Dedifferentiated amniotic fluid mesenchymal stem cell (primary cell): ENCODE data around the gene TMPRSS3.
"Not testable (repeated sequence)": the region's sequence is repeated elsewhere in the genome, so short reads cannot be mapped to it uniquely, and the experiment has no call there.

ENCODE experiments used
- DNase-seq: peaks from one replicate; pipeline ENCODE4 v3.0.0-alpha.2; 2016; ENCODE audit errors: extremely low spot score

TMPRSS3 gene

DNA sequence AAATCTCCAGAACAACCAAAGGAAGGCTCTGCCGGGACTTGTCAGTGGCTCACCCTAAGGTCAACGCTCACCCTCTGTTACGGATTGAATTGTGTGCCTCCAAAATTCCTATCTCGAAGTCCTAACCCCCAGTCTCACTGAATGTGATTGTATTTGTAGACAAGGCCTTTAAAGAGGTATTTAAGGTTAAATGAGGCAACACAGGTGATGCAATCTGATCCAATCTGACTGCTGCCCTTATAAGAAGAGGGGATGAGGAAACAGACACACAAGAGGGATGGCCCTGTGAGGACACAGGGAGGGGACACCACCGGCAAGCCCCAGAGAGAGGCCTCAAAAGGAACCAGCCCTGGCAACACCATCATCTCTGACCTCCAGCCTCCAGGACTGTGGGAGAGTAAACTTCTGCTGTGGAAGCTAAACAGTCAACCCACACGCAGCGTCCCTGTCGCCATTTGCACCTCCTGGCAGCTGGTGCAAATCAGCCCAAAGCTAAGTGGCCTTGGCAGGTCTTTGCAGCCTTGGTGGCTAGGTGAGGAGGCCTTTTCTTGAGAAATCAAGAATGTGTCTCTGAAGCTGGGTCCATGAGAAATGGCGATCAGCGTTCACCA is 32.1 kb upstream of the TMPRSS3 start:
- DNase-seq = no peak

DNA sequence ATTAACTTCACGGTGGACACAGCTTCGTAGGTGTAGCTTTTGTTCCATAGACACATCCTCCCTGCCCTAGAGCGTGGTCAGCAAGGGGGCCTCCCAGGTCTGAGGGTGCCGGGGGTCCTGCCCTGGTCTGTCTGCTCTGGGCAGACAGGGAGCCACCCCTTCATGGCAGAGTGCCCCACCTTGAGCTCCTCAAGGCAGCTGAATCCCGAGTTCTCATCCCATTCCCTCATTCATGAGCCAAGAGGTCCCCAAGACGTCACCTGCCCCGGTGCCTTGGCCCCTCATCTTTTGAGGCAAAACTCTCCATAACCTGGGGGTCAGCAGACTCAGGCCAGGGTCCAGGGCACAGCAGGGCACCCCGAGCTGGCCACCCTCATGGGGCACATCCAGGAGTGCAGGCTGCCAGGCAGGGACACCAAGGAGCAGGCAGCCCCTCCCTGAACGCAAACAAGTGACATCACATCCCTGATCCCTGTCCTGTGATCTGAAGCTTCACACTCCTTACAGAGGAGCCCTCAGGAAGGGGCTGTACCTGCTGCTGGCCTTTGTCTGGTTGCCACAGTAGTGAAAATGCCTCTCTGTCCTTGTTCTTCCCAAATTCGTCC is 31.1 kb upstream of the TMPRSS3 start:
- DNase-seq = no peak

DNA sequence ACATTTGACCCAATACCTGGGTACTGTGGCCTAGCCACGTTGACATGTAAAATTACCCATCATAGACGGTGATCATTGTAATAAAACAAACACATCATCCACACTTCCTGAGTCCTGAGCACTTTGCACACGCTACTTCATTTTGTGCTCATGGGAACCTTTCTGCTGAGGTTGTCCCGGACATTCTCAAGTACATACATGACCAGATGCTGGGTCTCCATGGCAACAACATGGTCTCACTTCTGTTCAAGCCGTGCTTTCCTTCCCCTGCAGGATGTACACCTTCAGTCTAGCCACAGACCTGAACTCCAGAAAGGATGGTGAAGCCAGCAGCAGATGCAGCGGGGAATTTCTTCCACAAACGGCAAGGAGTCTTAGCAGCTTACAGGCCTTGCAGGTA is 30.6 kb upstream of the TMPRSS3 start:
- DNase-seq = no peak

DNA sequence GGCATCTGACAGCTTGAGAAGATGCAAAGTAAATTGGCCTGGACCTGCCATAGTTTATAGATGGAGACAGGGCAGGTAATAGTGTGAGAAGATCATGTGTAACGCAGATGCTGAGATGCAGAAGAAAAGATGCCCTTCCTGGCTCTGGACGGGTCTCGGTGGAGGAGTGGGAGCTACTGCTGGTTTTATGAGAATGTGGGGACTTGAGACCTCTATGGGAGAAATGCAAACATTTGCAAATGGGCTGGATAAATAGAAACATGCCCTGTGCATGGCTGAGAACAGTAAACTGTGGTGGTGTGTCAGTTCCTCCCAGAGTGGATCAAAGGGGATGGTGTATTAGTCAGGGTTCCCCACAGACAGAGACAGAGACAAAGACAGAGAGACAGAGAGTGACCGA is 29.7 kb upstream of the TMPRSS3 start:
- no peak for DNase-seq

DNA sequence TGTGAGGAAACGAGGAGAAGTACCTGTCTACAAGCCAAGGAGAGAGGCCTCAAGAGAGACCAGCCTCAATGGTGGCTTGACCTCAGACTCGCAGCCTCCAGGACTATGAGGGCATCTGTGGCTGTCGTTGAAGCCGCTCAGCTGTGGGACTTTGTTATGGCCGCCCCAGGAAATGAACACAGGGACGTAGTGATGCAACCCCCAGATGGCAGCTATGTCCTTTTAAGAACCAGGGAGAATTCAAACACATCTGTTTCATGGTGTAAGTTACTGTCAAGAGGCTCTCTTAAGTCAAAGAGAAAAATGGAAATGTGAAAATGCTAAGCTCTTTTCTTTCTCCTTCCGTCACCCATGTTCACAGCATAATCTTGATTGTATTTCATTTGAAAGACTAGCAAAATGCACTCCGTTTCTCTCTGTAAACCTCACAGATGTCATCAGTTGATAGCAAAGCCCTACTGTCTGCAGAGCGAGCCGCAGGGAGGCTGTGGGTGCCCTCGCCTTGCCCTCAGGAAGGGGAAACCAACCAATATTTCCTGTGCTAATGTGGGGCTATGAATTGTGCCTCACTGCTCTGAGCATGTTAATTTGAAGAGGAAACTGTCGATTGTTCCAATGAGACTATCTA is 29.2 kb upstream of the TMPRSS3 start:
- no peak for DNase-seq

DNA sequence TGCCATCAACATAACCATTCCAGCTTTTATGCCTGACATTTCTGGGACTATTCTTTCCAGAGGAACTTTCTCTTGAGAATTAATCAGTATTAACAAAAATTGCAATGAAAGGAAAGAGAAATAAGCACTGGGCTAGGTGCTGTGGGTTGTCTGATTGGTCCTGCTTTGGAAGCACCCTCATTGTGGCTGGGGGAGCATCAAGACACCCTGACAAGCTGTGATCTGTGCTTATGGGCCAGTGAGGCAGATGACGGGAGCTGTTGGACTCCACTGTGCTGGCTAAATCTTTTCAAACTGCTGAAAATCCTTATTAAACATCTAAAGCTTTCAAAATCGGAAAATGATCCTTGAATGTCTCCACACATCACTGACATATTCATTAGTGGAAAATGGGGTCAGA is 27.8 kb upstream of the TMPRSS3 start:
- DNase-seq = no peak

DNA sequence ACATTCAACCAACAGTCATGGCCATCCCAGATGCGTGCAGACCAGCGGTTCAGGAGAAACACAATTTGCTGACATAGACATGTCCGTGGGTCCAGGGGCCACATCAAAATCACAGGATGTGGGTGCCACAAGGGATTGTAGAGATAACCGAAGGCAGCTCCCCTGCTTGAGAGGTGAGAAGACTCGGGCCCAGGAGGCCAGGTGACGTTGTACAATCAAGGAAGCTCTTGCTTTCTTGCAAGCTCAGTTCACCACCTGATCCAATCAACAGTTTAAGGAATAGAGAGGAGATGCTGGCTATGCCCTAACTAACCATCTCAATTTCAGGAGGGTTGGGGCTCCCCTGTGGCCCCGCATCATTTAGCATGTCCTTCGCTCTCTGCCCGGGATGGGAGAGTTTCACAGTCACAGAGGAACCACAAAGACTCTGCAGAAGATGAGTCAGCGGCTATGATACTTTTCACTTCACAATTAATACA is 27.4 kb upstream of the TMPRSS3 start:
- DNase-seq = no peak

DNA sequence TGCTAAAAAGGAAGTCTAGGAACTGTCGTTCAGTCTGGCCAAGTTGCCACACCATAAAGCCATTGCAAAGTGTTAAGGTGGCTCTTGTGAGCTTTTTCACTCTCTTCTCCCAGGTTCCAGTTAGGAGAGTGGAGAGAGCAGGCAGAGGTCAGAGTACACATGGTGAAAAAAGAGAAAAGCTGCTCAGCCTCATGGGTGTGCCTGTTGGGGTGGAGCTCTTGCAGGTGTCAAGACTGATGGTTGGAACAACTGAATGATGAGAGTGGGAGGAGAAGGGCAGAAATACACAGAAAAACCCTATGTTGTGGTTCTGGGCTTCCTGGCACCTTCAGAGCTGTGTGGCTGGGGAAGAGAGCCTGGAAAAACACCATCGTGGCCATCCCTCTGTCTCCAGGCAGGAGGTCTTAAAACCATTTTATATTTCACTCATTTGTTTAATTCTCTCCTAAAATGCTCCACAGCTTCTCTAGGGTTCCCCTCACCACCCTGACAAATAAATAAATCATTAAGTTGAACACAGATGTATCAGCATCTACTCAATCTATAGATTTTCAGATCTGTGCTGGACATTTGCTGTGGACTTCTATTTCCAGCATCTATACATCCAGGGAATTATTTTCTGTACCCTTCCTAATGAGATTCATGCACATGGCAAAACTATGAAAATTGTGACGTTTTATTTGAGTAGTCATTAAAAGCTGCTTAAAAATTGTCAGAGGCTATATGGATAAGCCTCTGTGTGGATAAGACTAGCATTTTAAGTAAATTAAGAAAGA is 25.4 kb upstream of the TMPRSS3 start:
- DNase-seq = no peak

DNA sequence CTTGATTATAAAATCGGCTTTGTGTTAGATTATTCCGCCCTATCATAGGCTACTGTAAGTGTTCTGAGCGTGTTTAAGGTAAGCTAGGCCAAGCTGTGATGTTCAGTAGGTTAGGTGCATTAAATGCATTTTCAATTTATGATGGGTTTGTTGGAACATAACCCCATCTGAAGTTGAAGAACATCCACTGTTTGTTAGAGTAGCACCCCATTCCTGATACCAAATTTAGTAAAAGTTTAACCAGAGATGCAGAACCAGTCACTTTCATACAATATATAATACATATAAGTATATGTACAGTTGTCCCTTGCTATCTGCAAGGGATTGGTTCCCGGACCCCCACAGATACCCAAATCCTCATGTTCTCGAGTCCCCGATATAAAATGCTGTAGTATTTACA is 24.0 kb upstream of the TMPRSS3 start:
- no peak for DNase-seq

DNA sequence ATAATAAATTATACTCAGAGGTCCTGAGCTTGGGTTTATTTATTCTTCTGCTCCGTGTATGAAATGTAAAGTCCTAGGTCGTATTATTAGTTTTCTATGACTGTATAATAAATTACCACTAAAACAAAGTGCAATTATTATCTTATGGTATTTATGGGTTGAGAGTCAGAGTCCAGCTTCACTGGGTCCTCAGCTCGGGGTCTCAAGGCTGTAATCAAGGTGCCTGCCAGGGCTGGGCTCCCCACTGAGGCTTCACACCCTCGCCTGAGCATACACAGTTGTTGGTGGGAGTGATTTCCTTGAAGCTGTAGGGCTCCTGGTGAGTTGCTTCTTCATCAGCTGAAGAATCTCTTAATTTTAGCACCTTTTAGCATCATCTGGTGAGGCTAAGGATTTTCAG is 23.0 kb upstream of the TMPRSS3 start:
- no peak for DNase-seq

DNA sequence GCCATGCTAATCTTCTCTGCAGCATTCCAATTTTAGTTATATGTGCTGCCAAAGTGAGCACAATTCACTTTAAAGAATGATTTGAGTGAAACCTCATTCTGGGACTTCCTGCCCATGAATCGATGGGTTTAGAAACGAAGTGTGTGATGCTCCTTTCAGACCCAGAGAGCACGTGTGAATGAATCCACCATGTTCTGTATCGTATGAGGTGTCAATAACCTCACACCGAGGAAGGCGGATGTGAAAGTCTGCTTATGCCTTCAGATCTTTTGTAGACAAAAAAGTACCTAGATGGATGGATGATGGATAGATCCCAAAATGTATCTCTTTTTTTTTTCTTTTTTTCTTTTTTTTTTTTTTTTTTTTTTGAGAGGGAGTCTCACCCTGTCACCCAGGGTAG is 21.7 kb upstream of the TMPRSS3 start:
- DNase-seq = no peak

DNA sequence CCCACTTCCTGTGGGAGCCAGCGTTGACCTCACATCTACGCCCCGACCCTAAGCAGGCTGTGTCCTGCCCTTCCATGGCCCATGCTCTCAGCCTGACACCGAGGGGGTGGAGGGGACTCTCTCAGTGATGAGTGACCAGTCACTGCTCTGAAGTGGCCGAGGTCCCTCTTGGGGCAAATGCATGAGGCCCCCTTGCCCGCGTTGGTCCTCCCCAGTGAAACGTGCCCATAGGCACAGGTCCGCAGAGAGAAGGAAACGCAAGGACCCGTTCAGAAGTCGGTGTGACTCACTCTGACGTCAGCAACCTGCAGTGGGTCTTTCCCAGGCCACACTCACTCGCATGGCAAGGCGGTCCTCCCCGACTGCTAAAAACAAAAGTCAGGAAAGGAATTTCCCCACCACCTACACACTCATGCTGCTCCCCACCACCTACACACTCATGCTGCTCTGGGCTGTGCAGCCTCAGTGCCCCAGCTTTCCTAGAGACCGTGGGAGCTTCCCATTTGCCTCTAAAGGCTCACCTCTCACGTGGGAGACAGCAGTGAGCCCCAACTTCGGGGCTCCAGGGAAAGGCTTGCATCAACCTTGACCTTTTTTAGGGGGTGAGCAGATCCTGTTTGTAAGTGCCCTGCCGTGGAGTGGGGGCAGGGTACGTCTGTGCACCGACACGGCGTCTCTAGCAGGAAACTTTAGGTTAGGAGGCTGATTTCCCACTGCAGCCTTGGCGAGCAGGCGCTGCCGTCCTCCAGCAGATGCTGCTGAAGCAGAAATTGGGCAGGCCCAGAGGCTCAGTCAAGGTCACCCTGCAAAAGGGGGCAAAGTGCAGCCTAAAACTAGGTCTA is 19.3 kb upstream of the TMPRSS3 start:
- DNase-seq = no peak

DNA sequence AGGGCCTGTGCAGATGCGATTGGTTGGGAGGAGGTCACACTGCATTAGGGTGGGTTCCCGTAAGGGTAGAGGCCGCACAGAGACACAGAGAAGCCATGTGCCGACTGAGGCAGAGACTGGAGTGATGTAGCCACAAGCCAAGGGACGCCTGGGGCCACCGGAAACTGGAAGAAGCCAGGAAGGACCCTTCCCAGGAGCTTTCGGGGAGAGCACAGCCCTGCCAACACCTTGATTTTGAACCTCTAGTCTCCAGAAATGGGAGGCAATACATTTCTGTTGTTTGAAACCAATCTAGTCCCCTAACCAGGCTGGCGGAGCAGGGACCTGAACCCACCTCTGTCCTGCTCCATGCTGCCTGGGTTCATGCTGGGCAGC is 18.7 kb upstream of the TMPRSS3 start:
- DNase-seq = no peak

DNA sequence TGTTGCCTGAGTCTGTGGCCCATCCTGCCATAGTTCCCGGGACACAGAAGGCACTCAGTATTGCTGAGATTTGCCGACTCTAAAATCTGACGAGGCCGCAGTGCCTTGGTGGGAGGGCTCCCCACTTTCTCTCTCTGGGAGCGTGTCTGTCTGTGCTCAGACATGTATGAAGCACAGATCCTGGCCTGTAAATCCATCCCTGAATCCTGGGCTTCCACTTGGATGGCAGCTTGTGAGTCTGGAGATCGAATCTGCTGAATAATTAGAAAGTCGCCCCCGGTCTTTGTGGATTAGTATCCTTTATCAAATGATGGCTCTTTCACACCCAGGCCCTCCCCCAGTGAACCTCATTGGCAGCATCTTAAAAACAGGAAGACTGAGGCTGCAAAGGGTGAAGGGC is 18.2 kb upstream of the TMPRSS3 start:
- no peak for DNase-seq

DNA sequence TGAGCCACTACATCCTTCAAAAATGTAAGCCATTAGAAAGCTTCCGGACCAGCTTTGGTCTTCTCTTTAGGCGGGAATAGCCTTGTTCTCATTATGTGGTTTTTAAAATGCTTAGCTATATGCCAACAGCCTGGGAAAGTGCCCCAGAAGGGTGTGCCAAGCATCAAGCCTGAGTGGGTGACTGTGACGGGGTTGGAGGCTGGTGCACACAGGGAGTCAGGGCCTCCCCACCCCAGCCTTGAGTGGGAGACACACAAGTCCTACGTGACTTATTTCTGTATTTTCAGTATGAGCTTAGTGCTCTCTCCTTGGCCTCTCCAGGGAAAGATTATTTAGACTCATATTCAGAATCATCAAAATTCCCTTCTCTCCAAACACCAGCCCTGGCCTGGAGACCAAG is 17.6 kb upstream of the TMPRSS3 start:
- no peak for DNase-seq

DNA sequence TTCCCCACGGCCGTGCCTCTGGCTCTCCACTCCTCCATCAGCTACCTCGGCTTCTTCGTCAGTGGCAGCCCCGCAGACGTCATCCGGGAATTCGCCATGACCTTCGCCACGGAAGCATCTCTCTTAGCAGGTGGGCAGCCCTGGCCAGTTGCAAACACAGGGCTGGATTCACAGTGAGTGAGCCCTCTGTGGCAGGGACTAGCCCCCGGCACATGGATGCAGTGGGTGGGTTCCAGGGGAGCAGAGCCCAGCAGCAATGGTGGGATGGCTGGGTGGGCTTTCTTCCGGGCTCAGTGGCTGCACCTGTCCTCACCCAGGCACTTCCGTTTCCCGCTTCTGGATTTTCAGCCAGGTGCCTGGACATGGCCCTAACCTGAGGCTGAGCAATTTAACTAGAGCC is 17.2 kb upstream of the TMPRSS3 start:
- DNase-seq = no peak

DNA sequence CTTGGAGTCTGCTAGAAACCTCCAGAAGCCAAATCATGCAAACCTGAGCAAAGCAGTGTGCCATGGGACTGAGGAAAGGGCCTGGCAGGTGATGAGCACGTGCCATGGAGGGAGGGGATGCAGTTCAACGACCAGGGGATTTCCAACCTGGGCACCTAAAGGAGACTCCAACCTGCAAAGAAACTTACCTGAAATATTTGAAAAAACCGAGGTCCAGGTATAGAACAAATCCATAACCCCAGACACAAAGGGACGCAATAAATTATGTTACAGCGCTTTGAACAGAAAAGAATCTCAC is 16.7 kb upstream of the TMPRSS3 start:
- DNase-seq = no peak

DNA sequence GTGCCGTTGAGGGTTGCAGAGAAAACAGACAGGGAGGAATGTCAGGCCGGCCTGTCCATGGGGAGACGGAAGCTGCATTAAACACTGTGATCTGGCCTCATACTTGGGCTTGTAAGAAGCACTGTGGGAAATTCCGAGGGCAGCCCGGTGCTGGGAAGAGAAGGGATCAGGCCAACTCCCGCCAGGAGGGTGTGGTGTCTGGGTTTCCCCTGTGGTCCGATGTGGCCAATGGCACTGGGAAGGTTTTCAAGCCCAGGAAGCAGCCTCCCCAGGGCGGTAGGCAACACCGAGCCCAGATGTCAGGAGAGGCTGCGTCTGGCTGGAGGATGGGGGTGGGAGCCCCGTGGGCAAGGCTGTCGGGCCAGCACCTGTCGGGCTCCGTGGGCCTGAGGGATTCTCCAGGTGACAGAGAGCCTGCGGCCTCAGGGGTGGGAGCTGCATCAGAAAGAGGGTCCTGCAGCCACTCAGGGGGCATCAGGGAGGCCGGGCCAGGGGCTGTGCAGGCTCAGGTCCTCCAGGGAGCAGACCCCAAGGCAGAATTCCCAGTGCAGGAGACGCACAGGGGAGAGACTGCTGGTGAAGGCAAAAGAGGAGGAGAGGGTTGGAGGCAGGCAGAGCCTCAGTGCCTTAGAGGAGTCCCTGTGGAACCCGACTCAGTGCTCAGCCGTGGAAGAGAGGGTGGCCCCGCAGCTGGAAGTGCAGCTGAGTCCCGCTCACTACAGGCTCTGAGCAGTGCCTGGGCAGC is 16.2 kb upstream of the TMPRSS3 start:
- no peak for DNase-seq

DNA sequence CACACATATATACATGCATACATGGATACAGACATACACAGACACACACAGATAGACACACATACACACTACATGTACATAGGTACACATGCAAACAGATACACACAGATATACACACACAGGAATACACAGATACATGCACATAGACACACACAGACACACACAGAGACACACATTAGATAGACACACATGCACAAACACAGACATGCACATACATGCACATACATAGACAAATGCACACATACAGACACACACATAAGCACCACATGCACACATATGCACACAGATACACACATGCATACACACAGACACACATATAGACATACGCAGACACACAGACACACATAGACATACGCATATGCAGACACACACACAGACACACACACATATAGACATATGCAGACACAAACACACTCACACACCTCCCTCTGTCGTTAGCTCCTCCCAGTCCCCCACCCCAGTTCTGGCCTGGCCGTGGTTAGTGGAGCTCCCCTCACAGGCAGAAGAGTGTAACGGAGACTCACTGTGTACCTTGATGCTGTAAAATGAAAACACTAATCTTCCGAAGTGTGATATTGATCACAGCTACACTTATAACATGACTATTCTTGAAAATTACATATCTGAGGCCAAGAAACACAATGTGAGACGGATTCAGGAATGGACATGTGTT is 15.5 kb upstream of the TMPRSS3 start:
- DNase-seq = no peak

DNA sequence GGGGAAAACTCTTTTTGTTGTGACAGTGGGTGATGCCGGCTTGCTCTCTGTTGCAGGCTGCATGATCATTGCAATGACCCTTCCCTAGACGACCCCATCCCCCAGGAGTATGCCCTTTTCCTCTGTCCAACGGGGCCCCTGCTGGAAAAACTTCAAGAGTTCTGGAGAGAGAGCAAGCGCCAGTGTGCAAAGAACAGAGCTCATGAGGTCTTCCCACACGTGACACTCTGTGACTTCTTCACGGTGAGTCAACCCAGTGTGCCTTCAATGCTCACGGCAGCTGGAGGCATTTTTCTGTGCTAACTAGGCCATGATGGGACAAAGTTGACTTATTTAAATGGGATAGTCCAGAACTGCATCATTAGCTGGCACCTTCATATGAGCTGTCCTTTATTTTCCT is 13.5 kb upstream of the TMPRSS3 start:
- no peak for DNase-seq

DNA sequence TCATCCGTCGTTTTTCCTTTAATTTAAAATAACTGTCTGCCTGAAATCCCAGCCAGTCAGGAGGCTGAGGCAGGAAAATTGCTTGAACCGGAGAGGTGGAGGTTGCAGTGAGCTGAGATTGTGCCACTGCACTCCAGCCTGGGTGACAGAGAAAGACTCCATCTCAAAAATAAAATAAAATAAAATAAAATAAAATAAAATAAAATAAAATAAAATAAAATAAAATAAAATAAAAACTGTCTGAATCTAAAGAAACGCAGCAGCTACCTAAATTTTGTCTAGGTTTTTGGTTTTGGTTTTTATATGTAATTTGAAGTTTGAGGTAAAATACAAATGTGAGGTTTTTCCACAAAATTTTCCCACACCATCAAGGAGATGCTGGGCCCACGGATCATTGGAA is 12.9 kb upstream of the TMPRSS3 start:
- not testable (repeated sequence) for DNase-seq
